Aorta (tissue), 5 donors: ENCODE results near the gene ODF2. TPM values are rescaled to one million over a fixed set of nuclear protein-coding genes. Genes with fewer than 3 reads are reported as not detected.
"Not testable (repeated sequence)": the region's sequence is repeated elsewhere in the genome, so short reads cannot be mapped to it uniquely, and the experiment has no call there.

Source experiments
- ATAC-seq: fragments of 200-7000 bp; cut with Tn5 transposase; one replicate; pipeline ENCODE4 v1.9.1; 2022; ENCODE audit warnings: moderate library complexity; ENCODE audit not compliant: low FRiP score
- DNase-seq, 2 donors: peaks; one replicate each; pipeline ENCODE4 v3.0.0-alpha.2; 2020
- H3K27ac ChIP-seq, 2 donors: one replicate each; pipeline ENCODE4 v1.5.1; 2013; ENCODE audit warnings: low read length in 2 of 2, mild to moderate bottlenecking in 2 of 2, moderate library complexity in 2 of 2, control low read depth in 1 of 2, inconsistent platforms in 1 of 2, low read depth in 1 of 2
- H3K27me3 ChIP-seq, 2 donors: one replicate each; pipeline ENCODE4 v1.6.1; 2013; ENCODE audit warnings: control low read depth in 1 of 2, low read length in 1 of 2, mild to moderate bottlenecking in 1 of 2, moderate library complexity in 1 of 2; ENCODE audit not compliant: insufficient read depth in 2 of 2, control insufficient read depth in 1 of 2
- H3K36me3 ChIP-seq, 2 donors: one replicate each; pipeline ENCODE4 v1.6.1; 2013; ENCODE audit warnings: control low read depth in 1 of 2, low read length in 1 of 2, mild to moderate bottlenecking in 1 of 2; ENCODE audit not compliant: insufficient read depth in 2 of 2, control insufficient read depth in 1 of 2
- H3K4me1 ChIP-seq, 2 donors: one replicate each; pipeline ENCODE4 v1.6.1; 2013; ENCODE audit warnings: low read length in 2 of 2, control low read depth in 1 of 2, mild to moderate bottlenecking in 1 of 2, moderate library complexity in 1 of 2; ENCODE audit not compliant: insufficient read depth in 2 of 2, control insufficient read depth in 1 of 2
- H3K4me3 ChIP-seq, 2 donors: one replicate each; pipeline ENCODE4 v1.5.1; 2013; ENCODE audit warnings: low read length in 2 of 2, control low read depth in 1 of 2, mild to moderate bottlenecking in 1 of 2
- H3K9me3 ChIP-seq: one replicate; pipeline ENCODE4 v1.6.1; 2013; ENCODE audit warnings: mild to moderate bottlenecking, low read length; ENCODE audit not compliant: control insufficient read depth
- WGBS, 2 donors: extraction: QIAGEN DNeasy Blood & Tissue Kit; methylation state at CpG; one replicate each; pipeline ENCODE4 v1.1.7; 2013; 5-methylcytosine and 5-hydroxymethylcytosine counted together
- intact Hi-C, 2 donors: fragments of 100-400 bp; cut with DNase I; formaldehyde crosslinking; loops; one replicate each; pipeline versions ENCODE4 v1.14.2 to v1.15.0; 2022
- polyA plus RNA-seq, 2 donors: library from polyadenylated mRNA; stranded (reverse); fragments of 200-250 nt; gene quantifications; one replicate each; pipeline ENCODE4 v1.2.3, GENCODE V29; 2013
- total RNA-seq, 2 donors: library from RNA; stranded (reverse); fragmentation: NEBNext Ultra II Directional; extraction: Animal tissue kit (Norgen Biotek cat#: 25700); gene quantifications; one replicate each; pipeline ENCODE4 v1.2.1, GENCODE V29; 2021
- donor health status: healthy with polysubstance abuse.
- donor health status: Bipolar disorder and iron deficiency.
- donor health status: DM: no; HTN: no; CAD: no.
- donor health status: DM: no; HTN: no; CAD: no.
- donor health status: DM: yes; HTN: yes; CAD: no.

The ODF2 gene
- total and polyA plus RNA-seq, 4 donors: 2.9 to 28.9 (median 24.4) TPM

- no peaks in the 10 kb centered on the region for H3K27me3 ChIP-seq
- H3K36me3 ChIP-seq: peaks cover 0 to 3% of the 10 kb centered on the region in 2 donors
- no peak for ATAC-seq
- H3K4me1 ChIP-seq: peaks cover 0 to 4% of the 10 kb centered on the region in 2 donors
- no peaks in the 10 kb centered on the region for H3K9me3 ChIP-seq
- H3K4me3 ChIP-seq: no peak overlapping the region
- H3K27ac ChIP-seq: no peak overlapping the region
- intact Hi-C loops: no loop called here
- peak in 1 of 2 donors; percentile 45 for DNase-seq
- 78 to 89% methylated on average over 11 of the region's 11 CpGs for whole genome bisulfite sequencing, 2 donors
Observed at GRCh38 chr9:128497824-128498610, 42.2 kb downstream of the ODF2 start.

- Histone ChIP-seq H3K27ac (no peak overlapping the region), H3K4me1 (peaks cover 0 to 4% of the 10 kb centered on the region in 2 donors), H3K4me3 (no peak overlapping the region), H3K36me3 (peaks cover 0 to 3% of the 10 kb centered on the region in 2 donors), H3K27me3 (no peaks in the 10 kb centered on the region), H3K9me3 (no peaks in the 10 kb centered on the region)
- peak in 1 of 2 donors; percentile 64 for DNase-seq
- no peak for ATAC-seq
- WGBS, 2 donors: 94 to 95% methylated on average over 9 of the region's 9 CpGs
- intact Hi-C loops: no loop called here
Observed at GRCh38 chr9:128498911-128499310, 43.1 kb downstream of the ODF2 start.

- intact Hi-C loops: loop anchor here in 1 of 2 donors (5.0 kb wide), 1 partner anchor 43 kb away; the partner anchor contains the start of gene ODF2
- no peak overlapping the region for H3K4me3 ChIP-seq
- DNase-seq (peak in 1 of 2 donors; percentile 36), ATAC-seq (no peak)
- H3K27me3 ChIP-seq: no peaks in the 10 kb centered on the region
- peaks cover 0 to 3% of the 10 kb centered on the region in 2 donors for H3K36me3 ChIP-seq
- WGBS, 2 donors: 83 to 86% methylated on average over 15 of the region's 15 CpGs
- H3K9me3 ChIP-seq: no peaks in the 10 kb centered on the region
- H3K4me1 ChIP-seq: peaks cover 0 to 4% of the 10 kb centered on the region in 2 donors
- H3K27ac ChIP-seq: peak overlapping the region in 1 of 2 donors; percentile 69
Observed at GRCh38 chr9:128499920-128500319, 44.1 kb downstream of the ODF2 start.

- H3K4me3 ChIP-seq, H3K27me3 ChIP-seq, ATAC-seq, H3K4me1 ChIP-seq, H3K9me3 ChIP-seq, H3K36me3 ChIP-seq, H3K27ac ChIP-seq: not testable (repeated sequence)
- DNase-seq: peak in 1 of 2 donors; percentile 59
- 36 to 45% methylated on average over 14 of the region's 14 CpGs for WGBS, 2 donors
- intact Hi-C loops: loop anchor here in 1 of 2 donors (5.0 kb wide), 1 partner anchor 46 kb away; the partner anchor contains the start of gene ODF2
Observed at GRCh38 chr9:128503415-128503825, 47.6 kb downstream of the ODF2 start.

GRCh38 chr9:128503870-128504269 is 48.1 kb downstream of the ODF2 start:
- DNase-seq: peak in 1 of 2 donors; percentile 70
- H3K36me3 ChIP-seq: no peaks in the 10 kb centered on the region
- H3K4me1 ChIP-seq: peaks cover 0 to 4% of the 10 kb centered on the region in 2 donors
- no peak for ATAC-seq
- no peaks in the 10 kb centered on the region for H3K9me3 ChIP-seq
- H3K4me3 ChIP-seq: peak overlapping the region; percentile 36 to 41
- no peak overlapping the region for H3K27ac ChIP-seq
- no peaks in the 10 kb centered on the region for H3K27me3 ChIP-seq
- WGBS, 2 donors: 15 to 16% methylated on average over 11 of the region's 11 CpGs
- intact Hi-C loops: loop anchor here (2.0 to 5.0 kb wide), 2 partner anchors 47 to 49 kb away; partner anchors contain the start of genes ODF2 (in 1 of the 2) and SPTAN1 (in 1 of the 2)

- 0% methylated on average over 63 to 64 of the region's 64 CpGs for WGBS, 2 donors
- Histone ChIP-seq H3K9me3 (no peaks in the 10 kb centered on the region), H3K36me3 (no peaks in the 10 kb centered on the region), H3K27me3 (no peaks in the 10 kb centered on the region), H3K4me3 (peak within 1 kb of the TSS; percentile 65 to 88), H3K4me1 (peaks cover 0 to 4% of the 10 kb centered on the region in 2 donors), H3K27ac (peak within 1 kb of the TSS in 1 of 2 donors; percentile 66)
- intact Hi-C loops: loop anchor here (2.0 to 5.0 kb wide), 2 partner anchors 47 to 48 kb away; partner anchors contain the start of genes ODF2 (in 1 of the 2) and SPTAN1 (in 1 of the 2)
- peak; percentile 98 for ATAC-seq
- peak; percentile 97 to 99 for DNase-seq
Observed at GRCh38 chr9:128504485-128505413, 48.9 kb downstream of the ODF2 start, which contains the start of gene GLE1. Gene GLE1, plus strand, starts transcription at chr9:128504719. Its CDS starts 87 bp downstream, at chr9:128504806.

- intact Hi-C loops: loop anchor here in 1 of 2 donors (2.0 kb wide), 1 partner anchor 47 kb away; the partner anchor contains the start of gene SPTAN1
Observed at GRCh38 chr9:128505414-128505765, 49.6 kb downstream of the ODF2 start.

GRCh38 chr9:128505906-128506305 is 50.1 kb downstream of the ODF2 start:
- not testable (repeated sequence) for H3K36me3 ChIP-seq, H3K4me1 ChIP-seq, H3K27me3 ChIP-seq, H3K9me3 ChIP-seq, H3K27ac ChIP-seq, ATAC-seq, H3K4me3 ChIP-seq
- intact Hi-C loops: loop anchor here in 1 of 2 donors (2.0 kb wide), 1 partner anchor 47 kb away; the partner anchor contains the start of gene SPTAN1
- 83 to 88% methylated on average over 12 of the region's 12 CpGs for WGBS, 2 donors
- peak in 1 of 2 donors; percentile 39 for DNase-seq

More at GRCh38 chr9:128505414-128505765, 49.6 kb downstream of the ODF2 start:
- no peak for ATAC-seq
- Histone ChIP-seq H3K36me3 (no peaks in the 10 kb centered on the region), H3K9me3 (no peaks in the 10 kb centered on the region), H3K27ac (no peak overlapping the region), H3K27me3 (no peaks in the 10 kb centered on the region), H3K4me3 (peak overlapping the region; percentile 65 to 88), H3K4me1 (peaks cover 0 to 4% of the 10 kb centered on the region in 2 donors)
- WGBS, 2 donors: 27 to 29% methylated on average over 6 of the region's 6 CpGs
- no peak for DNase-seq
